ENCODE measurements around the gene MALT1.

- TF ChIP-seq, protein P1, sequence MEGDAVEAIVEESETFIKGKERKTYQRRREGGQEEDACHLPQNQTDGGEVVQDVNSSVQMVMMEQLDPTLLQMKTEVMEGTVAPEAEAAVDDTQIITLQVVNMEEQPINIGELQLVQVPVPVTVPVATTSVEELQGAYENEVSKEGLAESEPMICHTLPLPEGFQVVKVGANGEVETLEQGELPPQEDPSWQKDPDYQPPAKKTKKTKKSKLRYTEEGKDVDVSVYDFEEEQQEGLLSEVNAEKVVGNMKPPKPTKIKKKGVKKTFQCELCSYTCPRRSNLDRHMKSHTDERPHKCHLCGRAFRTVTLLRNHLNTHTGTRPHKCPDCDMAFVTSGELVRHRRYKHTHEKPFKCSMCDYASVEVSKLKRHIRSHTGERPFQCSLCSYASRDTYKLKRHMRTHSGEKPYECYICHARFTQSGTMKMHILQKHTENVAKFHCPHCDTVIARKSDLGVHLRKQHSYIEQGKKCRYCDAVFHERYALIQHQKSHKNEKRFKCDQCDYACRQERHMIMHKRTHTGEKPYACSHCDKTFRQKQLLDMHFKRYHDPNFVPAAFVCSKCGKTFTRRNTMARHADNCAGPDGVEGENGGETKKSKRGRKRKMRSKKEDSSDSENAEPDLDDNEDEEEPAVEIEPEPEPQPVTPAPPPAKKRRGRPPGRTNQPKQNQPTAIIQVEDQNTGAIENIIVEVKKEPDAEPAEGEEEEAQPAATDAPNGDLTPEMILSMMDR (IDR thresholded peaks at IDR 0.05): no peak
- TF ChIP-seq POLR2AphosphoS5 (IDR thresholded peaks at IDR 0.05): no peak
- no peak for TF ChIP-seq POLR2A (IDR thresholded peaks at IDR 0.05)
- no peak for TF ChIP-seq EP300 (IDR thresholded peaks at IDR 0.05)
Observed at GRCh38 chr18:58630071-58630470, 41.2 kb upstream of the MALT1 start.

Measured in sigmoid colon (tissue), 4 donors.